ENCODE measurements around the gene ABCA1. TPM values are rescaled to one million over a fixed set of nuclear protein-coding genes. Genes with fewer than 3 reads are reported as not detected.
"Not testable (repeated sequence)": the region's sequence is repeated elsewhere in the genome, so short reads cannot be mapped to it uniquely, and the experiment has no call there.

ABCA1 gene
- total RNA-seq, 6 experiments from 2014 or later, result 45.8 to 107 (median 61.4) TPM

- Histone ChIP-seq H3K4me3 (no peak overlapping the region), H3K9me3 (no peaks in the 10 kb centered on the region), H3K27ac (no peak overlapping the region), H3K27me3 (no peaks in the 10 kb centered on the region), H3K4me1 (no peaks in the 10 kb centered on the region), H3K36me3 (no peaks in the 10 kb centered on the region)
- TF ChIP-seq POLR2A (IDR thresholded peaks at IDR 0.05) (no peak), CTCF (IDR thresholded peaks at IDR 0.05) (no peak)
- DNase-seq (no peak), ATAC-seq (peak; percentile 29 to 62 (median 48))
- intact Hi-C loops (cut with DNase I), result no loop called here
- 83% methylated on average over 11 of the region's 11 CpGs for WGBS (ENCODE audit: insufficient coverage, low coverage, low lambda C conversion rate, missing lambda C conversion rate)
Measured at GRCh38 chr9:104774831-104775573, 153.0 kb downstream of the ABCA1 start.

GRCh38 chr9:104774132-104774531, 153.8 kb downstream of the ABCA1 start:
- DNase-seq, result no peak
- no peak overlapping the region for H3K27ac ChIP-seq
- no peaks in the 10 kb centered on the region for H3K27me3 ChIP-seq
- H3K4me1 ChIP-seq, result no peaks in the 10 kb centered on the region
- H3K4me3 ChIP-seq, result no peak overlapping the region
- TF ChIP-seq CTCF (IDR thresholded peaks at IDR 0.05) (no peak), POLR2A (IDR thresholded peaks at IDR 0.05) (no peak)
- ATAC-seq, result no peak
- H3K9me3 ChIP-seq, result no peaks in the 10 kb centered on the region
- H3K36me3 ChIP-seq, result no peaks in the 10 kb centered on the region
- intact Hi-C loops (cut with DNase I), result no loop called here
- WGBS (ENCODE audit: insufficient coverage, low coverage, low lambda C conversion rate, missing lambda C conversion rate), result 10% methylated on average over 1 of the region's 1 CpG

- DNase-seq (no peak), ATAC-seq (no peak)
- H3K27ac ChIP-seq, result no peak overlapping the region
- no peak overlapping the region for H3K4me3 ChIP-seq
- 53% methylated on average over 5 of the region's 5 CpGs for WGBS (ENCODE audit: insufficient coverage, low coverage, low lambda C conversion rate, missing lambda C conversion rate)
- no peaks in the 10 kb centered on the region for H3K36me3 ChIP-seq
- no peaks in the 10 kb centered on the region for H3K27me3 ChIP-seq
- TF ChIP-seq CTCF (IDR thresholded peaks at IDR 0.05) (no peak), POLR2A (IDR thresholded peaks at IDR 0.05) (no peak)
- H3K4me1 ChIP-seq, result no peaks in the 10 kb centered on the region
- intact Hi-C loops (cut with DNase I), result no loop called here
- no peaks in the 10 kb centered on the region for H3K9me3 ChIP-seq
Measured at GRCh38 chr9:104772714-104773510, 155.0 kb downstream of the ABCA1 start.

- DNase-seq (no peak), ATAC-seq (no peak)
- H3K4me3 ChIP-seq, result no peak overlapping the region
- intact Hi-C loops (cut with DNase I), result no loop called here
- no peaks in the 10 kb centered on the region for H3K4me1 ChIP-seq
- TF ChIP-seq CTCF (IDR thresholded peaks at IDR 0.05), result no peak
- TF ChIP-seq POLR2A (IDR thresholded peaks at IDR 0.05), result no peak
- H3K27me3 ChIP-seq, result no peaks in the 10 kb centered on the region
- 67% methylated on average over 2 of the region's 2 CpGs for WGBS (ENCODE audit: insufficient coverage, low coverage, low lambda C conversion rate, missing lambda C conversion rate)
- H3K27ac ChIP-seq, result no peak overlapping the region
- H3K9me3 ChIP-seq, result no peaks in the 10 kb centered on the region
- no peaks in the 10 kb centered on the region for H3K36me3 ChIP-seq
Measured at GRCh38 chr9:104769655-104770054, 158.3 kb downstream of the ABCA1 start.

- ATAC-seq; intact Hi-C loops (cut with DNase I); H3K4me1 ChIP-seq; H3K27me3 ChIP-seq; H3K27ac ChIP-seq; H3K9me3 ChIP-seq; H3K4me3 ChIP-seq; H3K36me3 ChIP-seq; DNase-seq: not testable (repeated sequence)
- WGBS (ENCODE audit: insufficient coverage, low coverage, low lambda C conversion rate, missing lambda C conversion rate), result 93% methylated on average over 4 of the region's 12 CpGs
Measured at GRCh38 chr9:104769029-104769428, 158.9 kb downstream of the ABCA1 start.

Data from right lobe of liver (tissue), 6 donors.